Left forelimb (tissue), 1 donor: ENCODE measurements around the gene RNF135.
"Not testable (repeated sequence)": the region's sequence is repeated elsewhere in the genome, so short reads cannot be mapped to it uniquely, and the experiment has no call there.

Source experiments
- DNase-seq: peaks from one replicate; pipeline ENCODE4 v3.0.0-alpha.2; 2018; ENCODE audit warnings: low spot score

RNF135 gene

DNA sequence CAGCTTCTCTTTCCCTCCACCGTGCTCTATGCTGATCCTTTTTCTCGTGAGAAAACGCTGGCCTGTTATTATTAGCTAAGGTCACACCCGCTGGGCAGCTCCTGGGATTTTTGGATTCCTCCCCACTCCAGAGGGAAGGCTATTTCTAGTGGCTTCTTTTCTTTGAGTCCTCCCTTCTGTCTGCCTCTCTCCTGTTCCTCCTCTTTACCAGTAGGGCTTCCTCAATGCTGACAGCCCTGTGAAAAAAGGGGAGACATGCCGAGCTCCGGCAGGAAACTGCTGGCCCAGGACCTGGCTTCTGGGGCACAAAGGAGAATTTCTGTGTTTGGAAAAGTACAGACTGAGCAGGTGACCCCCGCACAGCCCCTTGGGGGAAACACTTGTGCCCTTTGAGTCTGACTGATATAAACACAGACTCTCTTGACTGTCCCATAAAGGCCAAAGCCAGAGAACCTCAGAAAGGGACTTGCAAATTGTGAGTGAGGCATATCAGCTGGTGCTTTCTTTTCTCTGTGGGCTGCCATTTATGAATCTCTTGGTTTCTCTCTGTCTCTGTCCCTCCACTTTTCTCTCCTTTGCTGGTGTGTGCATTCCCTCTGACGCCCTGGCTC lies 14.0 kb upstream of the RNF135 start:
- DNase-seq: no peak

DNA sequence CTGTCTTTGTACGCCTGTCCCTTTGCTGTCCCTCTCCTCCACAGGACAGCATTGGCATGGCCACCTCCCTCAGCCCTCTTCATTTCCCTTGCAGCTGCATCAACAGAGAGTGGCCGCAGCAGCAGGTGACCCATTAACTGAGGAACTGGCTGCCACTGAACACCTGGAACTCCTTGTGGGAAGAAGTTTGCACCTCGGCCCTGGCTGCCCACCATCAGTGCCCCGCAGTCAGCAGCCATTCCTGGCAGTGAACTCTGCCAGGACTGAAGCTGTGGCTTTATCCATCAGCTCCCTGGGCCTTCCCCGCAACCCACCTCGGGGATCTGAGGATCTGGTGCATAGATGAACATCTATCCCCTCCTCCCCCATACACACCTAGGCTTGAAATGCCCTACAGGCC lies 13.1 kb upstream of the RNF135 start:
- no peak for DNase-seq

DNA sequence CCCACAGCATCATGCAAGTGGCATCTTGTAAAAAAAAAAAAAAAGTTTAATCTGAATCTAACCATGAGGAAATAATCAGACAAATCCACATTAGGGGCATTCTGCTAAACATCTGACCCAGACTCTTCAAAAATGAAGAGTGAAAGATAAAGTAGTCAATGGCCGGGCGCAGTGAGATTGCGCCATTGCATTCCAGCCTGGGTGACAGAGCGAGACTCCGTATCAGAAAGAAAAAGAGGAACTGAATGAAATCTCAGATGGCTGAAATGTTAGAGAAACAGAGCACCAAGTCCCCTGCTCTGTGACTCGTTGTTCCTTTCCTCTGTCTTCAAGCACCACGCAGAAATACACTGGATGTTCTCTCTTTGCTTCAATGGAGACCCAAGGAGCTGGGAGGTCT lies 12.7 kb upstream of the RNF135 start:
- no peak for DNase-seq

DNA sequence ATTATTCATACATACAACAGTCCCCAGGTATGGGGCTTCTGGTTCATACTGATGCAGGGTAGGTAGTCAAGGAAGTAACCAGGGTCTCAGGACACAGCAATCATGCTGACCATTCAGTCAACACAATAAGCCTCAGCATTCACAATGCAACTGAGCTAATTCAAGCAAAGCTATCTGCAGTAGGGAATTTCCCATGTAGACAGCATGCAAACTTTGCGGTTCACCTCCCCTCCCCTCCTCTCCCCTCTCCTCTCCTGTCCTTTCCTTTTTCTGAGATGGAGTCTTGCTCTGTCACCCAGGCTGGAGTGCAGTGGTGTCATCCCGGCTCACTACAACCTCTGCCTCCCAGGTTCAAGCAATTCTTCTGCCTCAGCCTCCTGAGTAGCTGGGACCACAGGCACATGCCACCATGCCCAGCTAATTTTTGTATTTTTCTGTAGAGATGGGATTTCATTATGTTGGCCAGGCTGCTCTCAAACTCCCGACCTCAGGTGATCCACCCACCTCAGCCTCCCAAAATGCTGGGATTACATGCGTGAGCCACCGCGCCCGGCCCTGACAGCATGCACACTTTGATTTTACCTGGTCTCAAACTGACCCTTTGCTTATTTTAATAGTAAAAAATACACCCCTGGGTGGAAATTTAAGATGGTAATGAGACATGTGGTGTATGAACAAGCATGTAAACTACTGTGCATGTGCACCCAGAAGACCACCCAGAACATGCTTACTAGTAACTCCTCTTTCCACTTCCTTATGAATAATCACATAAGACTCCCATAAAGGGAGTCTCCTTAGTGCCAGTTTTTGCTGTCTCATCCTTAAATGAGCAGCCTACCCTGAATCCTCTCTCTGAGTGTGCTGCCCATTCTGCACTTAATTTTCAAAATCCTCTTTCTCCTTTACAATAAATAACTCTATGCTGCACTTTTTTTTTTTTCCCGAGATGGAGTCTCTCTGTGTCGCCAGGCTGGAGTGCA lies 9.3 kb upstream of the RNF135 start:
- no peak for DNase-seq

DNA sequence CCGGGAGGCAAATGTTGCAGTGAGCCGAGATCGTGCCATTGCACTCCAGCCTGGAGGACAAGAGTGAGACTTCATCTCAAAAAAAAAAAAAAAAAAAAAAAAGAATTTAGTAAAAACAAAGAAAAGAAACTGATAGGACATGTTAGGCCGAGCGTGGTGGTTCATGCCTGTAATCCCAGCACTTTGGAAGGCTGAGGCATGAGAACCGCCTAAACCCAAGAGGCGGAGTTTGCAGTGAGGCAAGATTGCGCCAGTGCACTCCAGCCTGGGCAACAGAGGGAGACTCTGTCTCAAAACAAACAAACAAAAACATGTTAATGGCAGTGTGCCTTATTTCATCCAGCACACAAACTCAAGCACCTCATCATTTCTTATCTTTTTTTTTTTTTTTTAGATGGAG lies 6.5 kb upstream of the RNF135 start:
- not testable (repeated sequence) for DNase-seq

DNA sequence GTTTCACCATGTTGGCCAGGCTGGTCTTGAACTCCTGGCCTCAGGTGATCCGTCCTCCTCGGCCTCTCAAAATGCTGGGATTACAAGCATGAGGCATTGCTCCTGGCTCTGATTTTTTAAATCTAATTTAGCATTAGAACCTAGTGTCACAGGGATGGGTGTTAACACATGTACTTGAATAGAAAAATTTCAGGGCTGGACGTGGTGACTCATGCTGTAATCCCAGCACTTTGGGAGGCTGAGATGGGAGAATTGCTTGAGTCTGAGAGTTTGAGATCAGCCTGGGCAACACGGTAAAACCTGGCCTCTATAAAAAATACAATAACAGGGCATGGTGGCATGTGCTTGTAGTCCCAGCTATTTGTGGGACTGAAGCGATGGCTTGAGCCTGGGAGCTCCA lies 6.0 kb upstream of the RNF135 start:
- no peak for DNase-seq

DNA sequence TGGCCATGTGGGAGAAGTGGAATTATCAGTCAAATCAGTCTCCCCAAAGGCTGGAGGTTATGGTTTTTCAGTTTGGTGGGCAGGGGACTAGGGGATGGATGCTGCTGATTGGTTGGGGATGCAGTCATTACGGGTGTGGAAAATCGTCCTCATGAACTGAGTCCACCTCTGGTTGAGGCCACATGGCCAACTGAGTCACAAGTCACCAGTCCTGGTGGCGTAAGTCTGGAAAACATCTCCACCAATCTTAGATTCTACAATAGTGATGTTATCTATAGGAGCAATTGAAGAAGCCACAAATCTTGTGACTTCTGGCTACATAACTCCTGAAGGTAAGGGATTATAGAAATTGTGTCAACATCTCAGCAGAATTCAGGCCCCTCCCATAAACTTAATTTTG lies 5.2 kb upstream of the RNF135 start:
- no peak for DNase-seq

DNA sequence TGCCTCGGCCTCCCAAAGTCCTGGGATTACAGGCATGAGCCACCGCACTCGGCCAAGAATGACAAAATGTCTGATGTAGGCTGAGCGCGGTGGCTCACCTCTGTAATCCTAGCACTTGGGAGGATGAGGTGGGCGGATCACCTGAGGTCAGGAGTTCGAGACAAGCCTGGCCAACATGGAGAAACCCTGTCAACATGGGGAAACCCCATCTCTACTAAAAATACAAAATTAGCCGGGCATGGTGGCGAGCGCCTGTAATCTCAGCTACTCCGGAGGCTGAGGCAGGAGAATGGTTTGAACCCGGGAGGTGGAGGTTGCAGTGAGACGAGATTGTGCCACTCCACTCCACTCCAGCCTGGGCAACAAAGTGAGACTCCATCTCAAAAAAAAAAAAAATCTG lies 2.9 kb upstream of the RNF135 start:
- not testable (repeated sequence) for DNase-seq

DNA sequence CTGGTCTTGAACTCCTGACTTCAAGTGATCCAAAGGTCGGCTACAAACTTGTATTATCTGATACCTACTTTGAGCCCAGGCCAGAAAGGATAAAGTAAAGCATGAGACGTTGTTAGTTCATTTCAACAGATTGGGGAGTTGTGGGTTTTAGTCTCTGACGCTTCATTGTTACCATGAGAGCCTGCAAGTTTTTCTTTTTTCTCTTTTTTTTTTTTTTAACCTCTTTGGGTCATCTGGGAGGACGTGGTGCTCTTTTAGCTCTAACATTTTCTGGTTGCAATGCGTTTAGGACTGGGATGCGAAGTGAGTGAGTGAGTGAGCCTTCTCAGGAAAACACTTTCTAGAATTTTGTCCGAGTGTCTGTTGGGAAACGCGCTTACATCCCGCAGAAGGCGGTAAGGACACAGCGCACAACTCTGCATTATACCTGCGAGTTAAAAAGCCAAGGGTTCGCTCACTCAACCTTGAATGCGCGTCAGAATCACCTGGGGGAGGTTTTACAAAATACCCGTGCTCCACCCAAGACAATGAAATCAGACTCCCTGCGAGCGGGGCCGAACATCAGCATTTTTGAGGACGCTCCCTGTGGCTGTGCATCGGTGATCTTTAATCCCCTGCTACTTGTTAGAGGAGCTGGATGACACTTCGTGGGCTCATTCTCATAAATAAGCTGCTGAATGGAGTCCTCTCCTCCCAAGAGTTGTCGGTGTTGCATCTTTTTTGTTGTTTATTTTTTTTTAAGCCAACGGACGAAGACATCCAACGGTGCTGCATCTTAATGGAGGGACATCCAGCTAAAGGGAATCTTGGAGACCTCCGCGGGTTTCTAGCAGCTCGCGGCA lies 629 bp upstream of the RNF135 start:
- no peak for DNase-seq

DNA sequence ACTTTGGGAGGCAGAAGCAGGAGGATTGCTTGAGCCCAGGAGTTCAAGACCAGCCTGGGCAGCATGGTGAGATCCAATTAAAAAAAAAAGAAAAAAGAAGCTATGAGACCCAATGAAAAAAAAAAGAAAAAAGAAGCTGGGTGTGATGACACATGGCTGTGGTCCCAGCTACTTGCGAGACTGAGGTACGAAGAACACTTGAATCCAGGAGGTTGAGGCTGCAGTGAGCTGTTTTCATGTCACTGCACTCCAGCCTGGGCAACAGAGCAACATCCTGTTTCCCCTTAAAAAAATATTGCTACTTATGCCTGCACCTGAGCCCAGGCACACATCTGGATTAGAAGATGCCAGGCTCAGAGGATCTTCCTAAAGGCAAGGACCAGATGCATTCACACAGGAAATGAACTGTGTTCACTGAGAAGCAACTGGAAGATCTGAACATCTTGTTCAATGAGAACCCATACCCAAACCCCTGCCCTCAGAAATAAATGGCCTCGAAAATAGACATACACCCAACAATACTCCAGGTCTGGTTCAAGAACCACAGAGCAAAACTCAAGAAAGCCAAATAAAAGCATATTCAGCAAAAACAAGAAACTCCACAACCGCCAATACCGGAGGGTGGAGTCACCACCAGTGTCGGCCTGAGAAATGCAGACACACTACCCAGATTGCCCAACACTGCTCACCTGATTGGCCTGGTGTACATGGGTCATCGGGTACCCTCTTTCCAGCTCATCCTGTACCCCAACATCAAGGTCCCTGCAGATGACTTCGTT lies 4.4 kb downstream of the RNF135 start:
- DNase-seq: no peak

DNA sequence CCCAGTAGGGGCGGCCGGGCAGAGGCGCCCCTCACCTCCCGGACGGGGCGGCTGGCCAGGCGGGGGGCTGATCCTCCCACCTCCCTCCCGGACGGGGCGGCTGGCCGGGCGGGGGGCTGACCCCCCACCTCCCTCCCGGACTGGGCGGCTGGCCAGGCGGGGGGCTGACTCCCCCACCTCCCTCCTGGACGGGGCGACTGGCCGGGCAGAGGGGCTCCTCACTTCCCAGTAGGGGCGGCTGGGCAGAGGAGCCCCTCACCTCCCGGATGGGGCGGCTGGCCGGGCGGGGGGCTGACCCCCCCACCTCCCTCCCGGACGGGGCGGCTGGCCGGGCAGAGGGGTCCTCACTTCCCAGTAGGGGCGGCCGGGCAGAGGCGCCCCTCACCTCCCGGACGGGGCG lies 9.1 kb downstream of the RNF135 start:
- DNase-seq: not testable (repeated sequence)

DNA sequence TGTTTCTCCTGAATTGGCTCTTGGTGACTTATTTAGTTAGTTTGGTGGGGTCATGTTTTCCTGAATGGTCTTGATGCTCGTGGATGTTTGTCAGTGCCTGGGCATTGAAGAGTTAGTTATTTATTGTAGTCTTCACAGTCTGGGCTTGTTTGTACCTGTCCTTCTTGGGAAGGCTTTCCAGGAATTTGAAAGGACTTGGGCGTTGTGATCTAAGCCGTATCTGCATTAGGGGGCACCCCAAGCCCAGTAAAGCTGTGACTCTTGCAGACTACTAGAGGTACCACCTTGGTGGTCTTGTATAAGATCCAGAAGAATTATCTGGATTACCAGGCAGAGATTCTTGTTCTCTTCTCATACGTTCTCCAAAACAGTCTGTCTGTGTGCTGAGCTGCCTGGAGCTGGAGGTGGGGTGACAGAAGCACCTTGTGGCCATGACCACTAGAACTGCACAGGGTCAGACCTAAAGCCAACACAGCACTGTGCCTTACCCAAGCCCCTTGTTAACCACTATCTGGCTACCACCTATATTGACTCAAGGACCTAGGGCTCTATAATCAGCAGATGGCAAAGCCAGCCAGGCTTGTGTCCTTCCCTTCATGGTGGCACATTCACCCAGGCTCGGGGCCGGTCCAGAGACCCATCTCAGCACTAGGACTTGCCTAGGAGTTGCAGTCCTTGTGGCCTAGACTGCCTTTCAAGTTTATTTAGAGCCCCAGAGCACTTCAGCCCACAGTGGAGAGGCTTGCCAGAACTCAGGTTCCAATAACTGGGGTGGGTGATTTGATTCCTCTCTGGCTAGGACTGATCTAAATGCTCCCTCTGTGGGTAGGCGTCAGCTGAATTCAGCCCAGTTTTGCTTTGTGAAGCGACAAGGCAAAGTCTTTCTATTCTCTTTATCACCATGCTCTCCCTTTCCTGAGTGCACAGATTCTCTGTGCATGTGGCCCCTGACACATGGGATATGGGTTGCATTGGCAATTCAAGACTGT lies 11.0 kb downstream of the RNF135 start:
- DNase-seq: no peak

DNA sequence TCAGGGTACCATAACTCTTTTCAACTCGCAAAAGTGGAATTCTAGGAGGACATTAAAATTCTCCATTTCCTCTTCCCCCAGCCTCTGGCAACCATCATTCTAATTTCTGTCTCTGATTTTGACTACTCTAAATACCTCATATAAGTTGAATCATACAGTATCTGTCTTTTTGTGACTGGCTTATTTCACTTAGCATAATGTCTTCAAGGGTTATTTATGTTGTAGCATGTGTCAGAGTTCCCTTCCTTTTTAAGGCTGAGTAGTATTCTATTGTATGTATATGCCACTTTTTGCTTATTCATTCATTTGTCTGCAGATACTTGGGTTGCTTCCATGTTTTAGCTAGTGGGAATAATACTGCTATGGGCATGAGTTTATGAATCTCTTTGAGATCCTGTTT lies 12.0 kb downstream of the RNF135 start:
- DNase-seq: no peak

DNA sequence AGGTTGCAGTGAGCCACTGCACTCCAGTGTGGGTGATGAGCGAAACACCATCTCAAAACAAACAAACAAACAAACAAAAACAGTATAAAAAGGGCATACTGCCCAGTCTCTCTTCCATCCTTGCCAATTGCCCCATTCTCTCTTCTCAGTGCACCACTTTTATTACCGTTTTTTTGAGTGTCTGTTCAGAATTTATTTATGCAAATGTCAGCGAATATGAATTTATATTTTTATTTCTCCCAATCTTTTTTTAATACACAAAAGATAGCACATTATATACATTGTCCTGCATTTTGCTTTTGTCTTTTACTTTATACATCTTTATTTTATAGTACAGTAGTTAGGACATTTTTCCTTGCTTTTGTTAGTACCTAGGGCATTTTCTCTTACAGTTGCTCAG lies 19.6 kb downstream of the RNF135 start:
- DNase-seq: no peak

DNA sequence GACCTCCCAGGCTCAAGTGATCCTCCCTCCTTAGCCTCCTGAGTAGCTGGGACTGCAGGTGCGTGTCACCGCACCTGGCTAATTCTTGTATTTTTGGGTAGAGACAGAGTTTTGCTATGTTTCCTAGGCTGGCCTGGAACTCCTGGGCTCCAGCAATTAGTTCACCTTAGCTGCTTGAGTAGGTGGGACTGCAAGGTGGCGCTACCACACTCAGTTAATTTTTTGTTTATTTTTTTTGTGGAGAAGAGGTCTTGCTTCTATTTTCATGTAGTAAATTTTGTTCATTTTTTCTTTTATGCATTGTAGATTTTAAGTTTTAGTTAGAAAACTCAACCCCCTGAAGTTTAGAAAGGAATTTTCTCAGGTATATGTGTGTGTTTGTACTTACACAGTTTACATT lies 21.7 kb downstream of the RNF135 start:
- DNase-seq: no peak

DNA sequence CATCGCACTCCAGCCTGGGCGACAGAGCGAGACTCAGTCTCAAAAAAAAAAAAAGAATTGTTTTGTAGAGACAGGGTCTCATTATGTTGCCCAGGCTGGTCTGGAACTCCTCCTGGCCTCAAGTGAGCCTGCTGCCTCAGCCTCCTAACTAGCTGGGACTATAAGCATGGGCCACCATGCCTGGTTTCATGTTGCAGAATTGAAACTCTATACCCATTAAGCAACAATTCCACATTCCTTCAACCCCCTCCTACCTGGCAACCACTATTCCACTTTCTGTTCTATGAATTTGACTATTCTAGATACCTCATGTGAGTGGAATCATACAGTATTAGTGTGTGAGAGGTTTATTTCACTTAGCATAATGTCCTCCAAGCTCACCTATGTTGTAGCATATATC lies 24.5 kb downstream of the RNF135 start:
- DNase-seq: no peak

DNA sequence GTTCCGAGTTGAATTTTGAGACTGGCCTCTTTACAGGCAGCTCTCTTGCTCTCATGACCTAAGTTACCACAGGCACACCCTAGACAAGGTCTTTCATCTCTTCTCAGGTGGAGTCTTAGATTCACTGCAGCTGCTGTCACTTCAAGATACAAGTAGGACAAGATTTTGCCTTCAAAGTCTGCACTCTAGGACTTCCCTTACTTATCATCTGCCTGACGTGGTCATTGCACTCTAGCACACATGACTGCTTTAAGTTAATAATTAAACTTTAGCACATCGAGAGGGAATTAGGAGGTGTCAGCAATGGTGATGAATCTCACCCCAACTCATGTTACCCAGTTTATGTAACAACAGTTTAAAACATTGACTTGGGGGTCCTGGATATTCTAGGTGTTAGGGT lies 25.6 kb downstream of the RNF135 start:
- no peak for DNase-seq

DNA sequence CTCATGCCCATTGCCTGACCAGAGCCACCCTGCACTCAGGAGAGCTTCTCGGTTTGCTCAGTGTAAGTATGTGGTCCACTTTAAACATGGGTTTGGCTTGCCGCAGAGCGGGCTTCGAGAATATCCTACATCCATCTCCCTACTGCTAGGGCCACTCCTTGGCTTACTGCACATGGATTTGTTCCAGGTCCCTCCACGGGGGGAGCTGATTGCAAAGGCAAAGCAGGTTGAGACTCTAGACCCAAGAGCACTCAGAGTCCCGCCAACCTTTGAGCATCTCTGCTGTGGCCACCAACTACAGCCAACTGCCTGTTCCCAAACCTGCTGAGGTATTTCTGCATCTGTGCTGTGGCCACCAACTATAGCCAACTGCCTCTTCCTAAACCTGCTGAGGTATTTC lies 26.4 kb downstream of the RNF135 start:
- DNase-seq: no peak

DNA sequence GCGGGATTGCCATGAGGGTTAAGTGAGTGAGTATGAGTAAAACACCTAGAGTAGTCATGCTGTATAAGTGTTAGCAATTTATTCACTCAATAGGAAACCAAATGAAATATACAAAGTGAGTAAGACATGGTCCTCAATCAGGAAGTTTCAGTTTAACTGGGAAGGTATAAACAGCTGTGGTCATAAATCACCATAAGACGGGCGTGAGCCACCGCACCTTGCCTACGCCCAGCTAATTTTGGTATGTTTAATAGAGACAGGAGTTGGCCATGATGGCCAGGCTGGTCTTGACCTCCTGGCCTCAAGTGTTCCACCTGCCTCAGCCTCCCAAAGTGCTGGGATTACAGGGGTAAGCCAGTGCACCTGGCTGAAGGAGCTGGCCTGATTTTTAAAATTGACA lies 27.0 kb downstream of the RNF135 start:
- no peak for DNase-seq

DNA sequence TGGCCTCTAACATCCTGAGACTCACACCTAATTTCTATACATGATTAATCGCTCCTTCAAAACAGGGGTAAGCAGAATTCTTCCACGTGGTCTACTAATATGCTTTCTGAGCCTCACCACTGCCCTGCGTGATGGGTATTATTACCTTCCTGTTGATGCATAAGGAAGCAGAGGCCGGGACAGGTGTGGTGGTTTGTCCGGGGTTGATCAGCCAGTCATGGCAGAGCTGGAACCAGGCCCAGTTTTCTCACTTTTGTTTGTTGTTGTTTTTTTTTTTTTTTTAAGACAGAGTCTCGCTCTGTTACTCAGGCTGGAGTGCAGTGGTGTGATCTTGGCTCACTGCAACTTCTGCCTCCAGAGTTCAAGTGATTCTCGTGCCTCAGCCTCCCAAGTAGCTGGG lies 31.2 kb downstream of the RNF135 start:
- DNase-seq: no peak
